GM19455 (cell line): ENCODE measurements around the gene HOXD10.

Experiments
- ATAC-seq: cut with Tn5 transposase; IDR thresholded peaks from one replicate; pipeline ENCODE4 v1.9.1; 2021; ENCODE audit not compliant: unreplicated experiment

HOXD10 gene

DNA sequence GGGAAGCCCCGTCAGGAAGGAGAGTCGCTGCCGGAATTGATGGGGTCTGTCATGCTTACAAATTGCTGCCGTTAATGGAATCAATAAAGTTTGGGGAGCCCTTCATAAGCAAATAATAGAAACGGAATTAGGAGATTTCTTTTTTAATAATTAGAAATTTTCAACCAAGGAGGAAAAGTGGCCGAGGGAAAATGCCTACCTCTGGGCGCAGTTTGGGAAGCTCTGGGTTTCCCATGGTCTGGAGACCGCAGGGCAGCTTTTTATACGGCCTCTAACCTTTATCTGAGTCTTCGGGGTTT lies 34.1 kb upstream of the HOXD10 start:
- ATAC-seq: no peak

DNA sequence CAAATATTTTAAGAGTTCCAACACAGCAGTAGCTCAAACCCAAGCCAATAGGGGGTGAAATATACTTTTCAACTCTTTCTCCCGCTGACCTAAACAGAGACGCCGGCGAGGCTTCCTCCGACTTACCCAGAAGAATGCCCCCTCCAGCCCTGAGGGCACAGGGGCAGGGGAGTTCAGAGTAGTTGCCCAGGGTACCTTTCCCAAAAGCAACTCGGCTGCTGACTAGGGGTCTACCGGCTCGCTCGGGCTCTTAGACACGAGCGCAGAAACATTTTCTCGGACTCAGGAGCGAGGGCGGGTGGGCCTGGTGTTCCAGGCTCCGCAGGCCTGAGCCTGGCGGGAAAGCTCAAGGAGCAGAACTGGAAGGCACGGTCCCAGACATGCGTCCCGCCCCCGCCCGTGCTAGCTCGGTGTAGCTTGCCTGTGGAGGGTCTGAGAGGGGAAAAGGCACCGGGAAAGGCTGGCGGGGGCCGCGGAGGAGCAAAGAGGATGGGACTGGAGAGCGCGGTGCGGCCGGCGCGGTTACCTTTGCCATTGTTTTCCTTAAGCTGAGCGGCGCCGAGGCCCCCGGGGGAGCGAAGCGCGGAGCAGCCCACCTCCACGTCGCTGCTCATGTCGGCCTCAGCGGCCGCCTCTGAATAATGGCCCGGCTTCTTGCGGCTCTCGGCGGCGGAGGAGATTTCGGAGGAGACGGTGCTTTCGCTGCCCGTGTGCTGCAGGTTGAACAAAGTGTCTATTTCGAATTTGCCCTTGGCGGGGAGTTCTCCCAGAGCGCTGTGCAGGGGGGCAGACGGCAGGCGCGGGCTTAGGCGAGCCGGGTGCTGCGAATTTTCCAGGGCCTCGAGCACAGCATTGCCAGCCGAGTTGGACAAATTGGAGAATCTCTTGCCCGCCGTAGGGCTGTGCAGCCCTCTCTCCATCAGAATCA lies 33.5 kb upstream of the HOXD10 start:
- no peak for ATAC-seq

DNA sequence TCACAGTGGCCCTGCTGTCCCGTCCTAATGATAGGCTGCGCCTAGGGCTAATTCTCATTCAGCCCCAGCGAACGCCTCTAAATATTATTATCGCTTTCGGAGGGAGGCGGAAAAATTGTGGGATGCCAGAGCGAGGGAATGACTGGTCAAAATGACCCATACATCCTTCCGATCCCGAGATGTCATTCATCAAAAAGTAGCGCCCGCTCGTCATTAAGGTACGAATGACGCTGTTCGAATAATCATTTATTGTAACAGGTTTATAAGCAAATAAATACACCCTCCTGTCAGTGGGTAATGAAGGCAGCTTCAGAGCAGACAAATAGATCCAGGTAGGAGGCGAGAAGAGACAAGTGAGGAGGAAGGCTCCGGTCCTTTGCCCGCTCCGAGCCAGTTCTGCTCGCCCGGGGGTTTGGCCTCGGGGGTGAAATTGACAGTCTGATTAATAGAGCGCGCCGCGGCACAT lies 32.7 kb upstream of the HOXD10 start, which contains the start of gene EVX2:
TSS of gene EVX2 (minus strand) at position 167 of the 466 bp plus-strand sequence. CDS start 186 bp downstream, outside the sequence.
- ATAC-seq: no peak

DNA sequence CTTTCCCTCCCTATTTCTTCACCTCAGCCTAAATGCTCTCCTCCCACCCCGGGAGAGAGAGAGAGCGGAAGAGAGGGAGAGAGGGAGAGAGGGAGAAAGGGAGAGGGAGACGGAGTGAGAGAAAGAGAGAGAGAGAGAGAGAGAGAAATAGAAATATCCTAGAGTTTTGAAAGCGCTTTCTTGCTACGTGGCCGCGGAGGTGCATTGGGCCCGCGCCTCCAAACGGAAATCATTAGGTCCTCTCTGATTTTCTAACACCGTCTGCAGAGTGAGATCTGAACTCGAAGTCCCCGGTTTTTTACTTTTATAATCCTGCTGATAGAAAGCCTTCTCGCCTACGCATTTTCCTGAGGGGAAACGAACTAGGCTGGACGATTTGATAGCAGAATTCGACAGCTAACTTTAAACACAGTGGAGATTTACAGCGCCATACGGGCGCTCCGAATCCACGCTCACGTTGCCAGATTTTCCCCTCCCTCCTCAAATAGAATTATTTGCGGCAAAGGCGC lies 31.9 kb upstream of the HOXD10 start:
- ATAC-seq: no peak

DNA sequence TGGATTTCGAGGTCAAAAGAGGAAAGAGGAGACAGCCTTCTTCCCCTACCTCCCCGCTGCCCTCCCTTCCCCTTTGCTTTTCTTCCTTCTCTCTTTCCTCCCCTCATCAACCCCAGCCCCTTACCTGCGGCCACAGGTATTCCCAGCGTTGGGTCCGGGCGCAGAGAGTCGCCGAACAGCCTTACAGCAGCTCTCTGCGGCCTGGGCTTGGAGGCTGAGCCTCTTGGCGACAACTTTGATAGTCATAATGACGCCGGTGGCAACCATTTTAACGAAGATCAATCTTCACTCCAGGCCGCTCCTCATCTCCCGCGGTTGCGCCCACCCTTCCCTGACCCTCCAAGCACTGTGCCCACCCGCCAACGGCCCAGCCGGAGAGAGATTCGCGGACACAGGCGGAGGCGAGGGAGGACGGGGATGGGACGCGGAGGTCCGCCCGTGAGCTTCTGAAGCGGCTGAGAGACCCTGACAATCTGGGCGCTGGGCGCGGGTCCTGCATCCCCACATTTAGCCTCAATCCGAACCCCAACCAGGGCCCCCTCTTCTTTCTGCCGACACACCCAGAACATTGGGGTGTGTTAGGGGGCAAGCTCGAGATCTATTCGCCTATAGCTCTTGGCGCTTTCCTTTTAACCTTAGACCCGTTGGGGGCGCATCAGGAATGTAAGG lies 31.3 kb upstream of the HOXD10 start:
- ATAC-seq: no peak

DNA sequence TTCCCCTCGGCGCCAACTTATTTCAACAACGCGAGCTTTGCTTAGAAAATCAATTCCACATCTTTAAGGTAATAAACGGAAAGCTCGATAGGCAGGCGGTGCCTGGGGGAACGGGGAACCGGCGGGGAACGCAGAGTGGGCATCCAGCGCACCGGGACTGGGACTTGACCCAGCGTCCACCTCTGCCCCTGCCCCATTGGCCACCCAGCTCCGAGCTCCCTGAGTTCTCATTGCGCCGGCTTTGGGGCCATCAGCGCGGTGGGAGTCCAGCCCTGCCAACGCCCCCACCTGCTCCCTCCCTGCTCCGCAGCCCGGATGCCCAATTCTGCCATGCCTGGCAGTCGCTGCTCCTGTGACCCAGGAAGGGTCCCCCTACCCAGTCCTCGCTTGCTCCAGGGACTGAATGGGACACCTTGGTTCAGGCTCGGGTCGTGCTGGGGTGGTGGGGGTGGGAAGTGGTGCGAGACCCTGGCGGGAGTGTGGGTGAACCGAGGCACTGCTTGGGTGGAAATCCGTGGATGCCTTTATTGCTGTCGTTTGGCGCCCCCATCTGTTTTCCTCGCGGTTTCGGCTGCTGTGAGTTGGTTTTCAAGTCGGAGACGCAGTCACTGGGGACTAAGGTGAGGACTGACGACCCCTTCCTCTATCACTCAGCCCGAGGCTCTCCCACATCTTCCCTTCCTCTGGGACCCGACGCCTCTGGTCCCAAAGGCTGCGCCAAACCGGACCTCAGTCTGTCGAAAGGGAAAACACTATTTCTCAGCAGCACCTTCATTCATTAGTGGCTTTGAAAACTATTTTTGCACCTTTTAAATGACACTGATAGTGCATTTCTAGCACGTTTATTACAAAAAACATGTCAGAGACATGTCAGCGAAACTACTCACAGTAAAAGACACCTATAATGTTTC lies 30.5 kb upstream of the HOXD10 start:
- no peak for ATAC-seq

DNA sequence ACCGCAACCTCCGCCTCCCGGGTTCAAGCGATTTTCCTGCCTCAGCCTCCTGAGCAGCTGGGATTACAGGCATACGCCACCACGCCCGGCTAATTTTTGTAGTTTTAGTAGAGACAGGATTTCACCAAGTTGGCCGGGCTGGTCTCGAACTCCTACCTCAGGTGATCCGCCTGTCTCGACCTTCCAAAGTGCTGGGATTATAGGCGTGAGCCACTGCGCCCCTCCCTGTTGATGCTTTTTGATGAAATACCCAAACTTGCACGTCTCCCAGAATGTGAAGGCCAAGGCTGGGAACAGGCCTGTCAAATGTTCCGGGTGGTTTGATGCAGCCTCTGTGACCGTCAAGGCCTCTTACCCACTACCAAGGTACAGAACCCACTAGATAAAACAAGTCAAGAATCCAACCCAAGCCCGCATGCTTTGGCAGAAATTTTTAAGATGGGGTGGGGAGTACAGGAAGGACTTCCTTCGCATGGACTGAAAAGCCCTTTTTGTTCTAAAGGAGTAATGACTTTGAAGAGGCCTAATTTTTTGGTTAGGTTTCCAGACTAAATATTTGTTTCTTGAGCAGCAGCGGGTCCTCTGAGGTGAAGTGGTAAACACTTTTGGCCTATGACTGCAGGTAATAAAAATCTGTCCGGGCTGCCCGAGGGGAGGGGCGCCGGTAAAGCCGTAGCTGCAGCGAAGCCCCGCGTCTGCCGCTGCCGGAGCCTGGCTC lies 29.1 kb upstream of the HOXD10 start:
- ATAC-seq: no peak

DNA sequence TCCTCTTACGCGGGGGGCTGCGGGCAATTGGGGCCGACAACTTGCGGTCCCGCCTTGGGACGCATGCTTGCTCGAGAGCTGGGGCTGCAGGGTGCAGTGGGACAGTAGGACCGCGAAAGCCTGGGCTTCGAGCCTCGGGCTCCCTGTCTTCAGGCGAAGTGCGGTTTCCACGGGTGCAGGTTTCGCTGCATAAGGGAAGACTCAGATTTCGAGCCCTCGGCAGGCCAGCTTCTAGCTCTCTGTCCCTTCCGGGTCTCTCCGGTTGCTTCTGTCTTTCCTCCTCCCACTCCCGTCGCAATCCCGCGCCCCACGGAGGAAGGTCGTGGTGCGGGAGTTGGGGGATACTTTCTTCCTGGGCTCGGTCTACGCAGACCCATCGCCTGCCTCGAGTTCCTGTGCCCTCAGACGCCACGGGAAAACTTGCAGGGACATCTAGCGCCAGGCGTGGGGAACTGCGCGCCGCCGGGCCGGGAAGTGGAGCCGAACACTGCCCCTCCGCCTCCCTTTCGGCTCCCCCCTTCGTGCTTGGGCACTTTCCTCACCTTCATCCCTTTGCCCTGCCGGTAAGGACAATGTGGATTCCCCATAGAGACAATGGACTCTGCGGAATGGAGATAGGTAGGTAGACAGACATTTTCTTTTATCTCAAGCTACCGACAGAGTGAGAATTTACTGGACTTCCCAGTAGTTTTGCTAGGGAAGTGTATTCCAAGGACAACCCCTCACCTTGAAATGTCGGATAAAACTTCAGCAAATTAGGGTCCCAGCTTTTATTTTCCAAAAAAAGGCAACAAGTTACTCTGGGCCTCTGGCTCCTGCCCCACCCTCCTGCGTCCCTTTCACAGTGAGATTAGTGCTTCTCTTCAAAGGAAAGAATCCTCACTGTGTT lies 28.3 kb upstream of the HOXD10 start:
- ATAC-seq: peak; percentile 71

DNA sequence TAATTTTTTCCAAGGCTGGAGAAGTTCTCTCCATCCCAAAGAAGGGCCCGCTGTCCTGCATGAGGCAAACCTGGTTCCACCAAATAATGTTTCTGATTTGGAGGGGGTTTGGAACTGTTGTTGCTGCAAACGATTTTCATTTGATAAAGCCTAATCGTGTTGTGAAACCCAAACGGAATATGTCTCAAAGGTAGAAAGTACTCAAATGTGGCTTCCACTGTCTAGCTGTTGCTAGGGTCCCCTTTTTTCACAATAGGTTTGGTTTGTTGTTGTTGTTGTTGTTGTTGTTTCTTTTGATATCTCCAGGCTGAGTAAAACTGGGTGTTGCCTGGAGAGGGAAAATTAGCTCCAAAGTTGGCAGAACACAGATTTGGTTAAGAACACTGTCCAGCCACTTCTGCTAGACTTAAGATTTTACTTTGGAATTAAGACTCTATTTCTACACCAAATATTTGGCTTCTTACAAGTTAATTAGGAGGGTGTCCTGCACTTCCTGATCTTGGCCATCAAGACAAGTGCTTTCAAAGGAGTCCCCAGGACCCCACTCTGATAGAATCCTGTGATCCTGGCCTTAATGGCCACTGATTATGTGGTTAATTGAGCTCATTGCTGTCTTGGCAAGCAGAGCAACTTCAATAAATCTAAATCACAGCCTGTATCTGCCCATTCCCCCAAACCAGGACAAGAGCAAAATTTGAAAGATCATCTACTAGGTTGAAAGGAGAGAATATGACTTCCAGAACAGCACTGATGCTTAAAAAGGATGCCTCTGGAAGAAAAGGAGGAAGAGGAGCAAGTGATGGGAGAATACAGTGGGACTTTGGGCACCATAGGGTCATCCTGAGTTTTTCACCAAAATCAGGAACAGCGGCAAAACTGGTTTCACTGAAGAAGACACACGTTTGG lies 27.4 kb upstream of the HOXD10 start:
- no peak for ATAC-seq

DNA sequence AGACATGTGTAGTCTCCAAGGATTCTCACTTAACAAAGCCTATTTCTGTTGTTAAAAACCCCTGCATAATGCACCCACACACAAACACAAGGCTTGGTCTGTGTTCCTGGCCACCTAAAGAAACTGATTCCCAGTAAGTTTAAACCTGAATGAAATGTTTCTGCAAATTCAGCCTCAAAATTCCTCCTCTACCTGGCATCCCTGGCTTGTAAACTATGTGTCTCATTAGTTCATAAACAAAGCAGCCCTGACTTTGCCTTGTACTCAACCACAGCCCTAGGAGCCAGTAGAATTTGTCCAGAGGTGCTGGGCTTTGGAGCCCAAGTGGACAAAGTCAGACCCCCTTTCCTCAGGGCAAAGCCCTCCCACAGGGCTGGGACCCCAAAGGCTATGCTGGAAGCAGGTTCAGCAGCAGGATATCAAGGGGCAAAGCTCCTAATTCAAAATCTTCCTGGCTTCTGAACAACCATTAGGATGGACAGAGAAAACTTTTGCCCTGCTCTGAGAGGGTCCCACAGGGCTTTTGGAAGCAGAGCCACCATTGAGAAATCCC lies 26.7 kb upstream of the HOXD10 start:
- no peak for ATAC-seq

DNA sequence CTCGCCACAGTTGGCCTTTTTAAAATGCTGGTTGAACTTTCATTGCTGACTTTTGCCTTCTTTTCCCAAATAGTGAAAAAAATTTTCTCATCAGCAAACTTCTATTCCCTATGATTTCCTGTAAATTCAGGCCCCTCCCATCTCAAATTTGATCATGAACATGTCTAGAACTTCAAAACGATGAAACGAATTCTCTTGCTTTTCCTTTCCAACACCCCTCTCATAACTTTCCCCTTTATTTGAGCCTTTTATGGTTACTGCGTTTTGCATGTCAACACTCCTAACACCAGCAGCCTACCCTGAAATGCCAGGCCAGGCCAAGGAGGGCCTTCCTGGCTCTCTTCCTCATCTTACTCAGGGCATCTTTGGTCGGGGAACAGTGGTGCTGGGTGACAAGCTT lies 25.7 kb upstream of the HOXD10 start:
- no peak for ATAC-seq

DNA sequence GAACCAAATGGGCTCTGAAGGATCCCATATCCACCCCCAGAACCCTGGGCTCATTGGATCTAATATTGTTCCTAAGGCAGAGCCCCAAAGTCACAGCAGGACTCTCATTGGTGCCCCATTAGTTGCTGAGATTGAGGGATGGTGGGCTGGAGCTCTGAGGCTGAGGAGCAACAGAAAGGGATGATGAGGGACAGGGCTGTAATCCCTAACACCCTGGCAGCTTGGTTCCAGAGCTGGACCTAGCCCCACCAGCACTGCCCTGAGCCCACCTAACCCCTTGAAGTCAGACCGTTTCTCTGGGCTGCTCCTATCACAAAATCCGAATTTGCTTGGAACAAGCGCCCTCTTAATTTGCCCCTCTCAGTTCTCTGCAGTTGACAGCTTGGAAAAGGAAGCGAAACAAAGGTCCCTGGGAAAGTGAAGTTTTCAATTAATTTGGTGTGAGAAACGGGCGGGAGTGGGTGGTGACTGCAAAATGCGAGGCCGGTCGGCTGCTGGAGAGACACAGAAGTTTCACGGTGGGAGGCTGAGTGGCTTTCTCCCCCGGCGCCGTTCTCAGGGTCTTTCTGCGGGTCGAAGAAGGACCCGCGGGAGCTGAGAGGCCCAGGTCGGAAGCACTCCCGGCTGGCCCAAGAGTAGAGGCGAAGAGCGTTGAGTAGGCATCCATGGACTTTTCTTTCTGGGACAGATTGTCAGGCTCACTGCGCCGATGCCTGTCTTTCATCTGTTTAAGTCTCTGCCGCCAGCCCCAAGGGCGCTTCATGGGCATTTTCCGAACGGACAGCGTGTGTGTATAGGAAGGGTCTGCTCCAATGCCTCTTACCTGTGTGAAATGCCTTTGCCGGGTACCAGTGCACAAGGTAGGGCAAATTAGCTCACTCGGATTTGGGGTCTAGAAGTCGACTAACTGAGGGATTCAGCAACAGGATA lies 25.0 kb upstream of the HOXD10 start:
- ATAC-seq: no peak

DNA sequence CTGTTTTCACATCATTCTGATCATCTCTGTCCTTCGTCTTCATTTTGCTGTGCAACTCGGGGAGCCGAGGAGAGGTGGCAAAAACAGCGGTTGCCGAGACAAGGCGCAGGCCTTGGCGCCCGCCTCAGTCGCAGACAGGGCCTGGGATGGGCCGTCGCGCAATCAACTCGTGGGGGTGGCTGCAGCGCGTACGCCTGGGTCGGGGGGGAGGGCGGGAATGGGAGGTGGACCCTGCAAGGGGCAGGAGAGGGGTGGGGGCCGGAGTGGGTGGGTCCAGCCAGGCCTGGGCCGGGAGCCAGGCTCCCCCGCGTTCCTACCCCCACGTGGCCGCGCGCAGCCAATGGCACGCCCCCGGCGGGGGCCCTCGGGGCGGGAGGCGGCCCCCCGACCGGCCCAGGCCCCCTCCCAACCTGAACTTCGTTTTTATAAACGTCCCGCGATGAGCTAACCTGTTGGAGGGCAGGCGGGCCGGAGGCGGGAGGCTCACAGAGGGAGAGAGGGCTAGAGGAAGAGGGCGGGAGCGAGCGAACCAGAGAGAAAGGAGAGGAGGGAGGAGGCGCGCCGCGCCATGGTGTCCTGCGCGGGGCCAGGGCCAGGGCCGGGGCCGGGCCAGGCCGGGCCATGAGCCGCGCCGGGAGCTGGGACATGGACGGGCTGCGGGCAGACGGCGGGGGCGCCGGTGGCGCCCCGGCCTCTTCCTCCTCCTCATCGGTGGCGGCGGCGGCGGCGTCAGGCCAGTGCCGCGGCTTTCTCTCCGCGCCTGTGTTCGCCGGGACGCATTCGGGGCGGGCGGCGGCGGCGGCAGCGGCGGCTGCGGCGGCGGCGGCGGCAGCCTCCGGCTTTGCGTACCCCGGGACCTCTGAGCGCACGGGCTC lies 24.1 kb upstream of the HOXD10 start, which contains the start of gene HOXD13:
TSS of gene HOXD13 (plus strand) at position 452 of the 875 bp plus-strand sequence. CDS start at position 622, 170 bp downstream.
- no peak for ATAC-seq

DNA sequence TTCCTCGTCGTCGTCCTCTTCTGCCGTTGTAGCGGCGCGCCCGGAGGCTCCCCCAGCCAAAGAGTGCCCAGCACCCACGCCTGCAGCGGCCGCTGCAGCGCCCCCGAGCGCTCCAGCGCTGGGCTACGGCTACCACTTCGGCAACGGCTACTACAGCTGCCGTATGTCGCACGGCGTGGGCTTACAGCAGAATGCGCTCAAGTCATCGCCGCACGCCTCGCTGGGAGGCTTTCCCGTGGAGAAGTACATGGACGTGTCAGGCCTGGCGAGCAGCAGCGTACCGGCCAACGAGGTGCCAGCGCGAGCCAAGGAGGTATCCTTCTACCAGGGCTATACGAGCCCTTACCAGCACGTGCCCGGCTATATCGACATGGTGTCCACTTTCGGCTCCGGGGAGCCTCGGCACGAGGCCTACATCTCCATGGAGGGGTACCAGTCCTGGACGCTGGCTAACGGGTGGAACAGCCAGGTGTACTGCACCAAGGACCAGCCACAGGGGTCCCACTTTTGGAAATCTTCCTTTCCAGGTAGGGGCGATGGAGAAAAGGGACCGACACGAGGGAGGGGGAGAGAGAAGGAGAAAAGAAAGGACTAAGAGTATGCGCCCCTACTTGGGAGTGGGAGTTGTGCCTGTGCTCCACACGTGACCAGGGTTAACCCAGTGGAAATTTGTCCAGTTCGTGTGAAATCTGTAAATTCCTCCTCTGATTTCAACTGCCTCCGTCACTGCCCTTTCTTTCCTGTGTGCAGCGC lies 23.3 kb upstream of the HOXD10 start:
- no peak for ATAC-seq

DNA sequence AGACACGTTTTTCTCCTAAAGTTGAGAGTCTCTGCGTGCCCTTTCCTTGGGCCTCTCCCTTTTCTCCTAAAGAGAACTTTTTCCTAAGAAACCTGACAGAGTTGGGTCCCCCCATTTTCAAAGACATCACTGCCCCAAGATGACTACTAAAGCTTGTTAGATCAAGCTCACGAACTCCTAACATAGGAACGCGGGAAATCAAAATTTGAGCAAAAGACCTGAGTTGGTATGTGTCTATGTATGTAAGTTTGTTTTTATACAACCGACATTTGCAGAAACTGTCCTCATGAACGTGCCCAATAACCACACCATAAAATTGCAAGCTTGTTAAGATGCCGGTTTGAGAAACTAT lies 22.7 kb upstream of the HOXD10 start:
- no peak for ATAC-seq
